SK-N-SH treated with all-trans-retinoic acid at 6 μM for 48 hours (cell line): ENCODE results near the gene GRID2IP.

Experiments
- ATAC-seq: fragments of 200-7000 bp; cut with Tn5 transposase; 3 replicates; pipeline ENCODE4 v1.9.1; 2020; ENCODE audit warnings: mild to moderate bottlenecking, moderate library complexity
- ARNTL ChIP-seq: fragments of 450-650 bp; formaldehyde crosslinking; IDR thresholded peaks from 2 replicates; pipeline ENCODE4 v1.5.0; 2020; ENCODE audit warnings: low read depth, mild to moderate bottlenecking, moderate library complexity, borderline replicate concordance
- BACH2 ChIP-seq: fragments of 250-450 bp; sonication (Bioruptor Pico); IDR thresholded peaks from 2 replicates; pipeline ENCODE4 v1.9.0; 2021; ENCODE audit warnings: mild to moderate bottlenecking, borderline replicate concordance
- CREB5 ChIP-seq: fragments of 250-450 bp; sonication (Bioruptor Pico); IDR thresholded peaks from 2 replicates; pipeline ENCODE4 v1.5.1; 2020; ENCODE audit warnings: low read depth, mild to moderate bottlenecking, moderate library complexity
- CSRNP3 ChIP-seq: fragments of 250-450 bp; sonication (Bioruptor Pico); IDR thresholded peaks from 2 replicates; pipeline ENCODE4 v1.5.1; 2021; ENCODE audit warnings: mild to moderate bottlenecking, moderate library complexity
- ESRRG ChIP-seq: fragments of 250-450 bp; sonication (Bioruptor Pico); IDR thresholded peaks from 2 replicates; pipeline ENCODE4 v1.6.1; 2021; ENCODE audit warnings: mild to moderate bottlenecking
- GLIS3 ChIP-seq: fragments of 250-450 bp; sonication (Bioruptor Pico); IDR thresholded peaks from 2 replicates; pipeline ENCODE4 v1.5.0; 2020; ENCODE audit warnings: mild to moderate bottlenecking, moderate library complexity
- ISL1 ChIP-seq: fragments of 250-450 bp; sonication (Bioruptor Pico); IDR thresholded peaks from 2 replicates; pipeline ENCODE4 v2.1.2; 2022; ENCODE audit warnings: mild to moderate bottlenecking, moderate library complexity
- OSR1 ChIP-seq: fragments of 250-450 bp; sonication (Bioruptor Pico); IDR thresholded peaks from 2 replicates; pipeline ENCODE4 v1.8.0; 2022; ENCODE audit warnings: moderate library complexity, mild to moderate bottlenecking, inconsistent platforms
- PATZ1 ChIP-seq: fragments of 250-450 bp; sonication (Bioruptor Pico); IDR thresholded peaks from 2 replicates; pipeline ENCODE4 v1.8.0; 2020; ENCODE audit warnings: mild to moderate bottlenecking, moderate library complexity, borderline replicate concordance
- POU6F1 ChIP-seq: fragments of 250-450 bp; sonication (Bioruptor Pico); IDR thresholded peaks from 2 replicates; pipeline ENCODE4 v1.8.0; 2021; ENCODE audit warnings: low read depth, mild to moderate bottlenecking, moderate library complexity, borderline replicate concordance
- RARB ChIP-seq: fragments of 250-450 bp; sonication (Bioruptor Pico); IDR thresholded peaks from 2 replicates; pipeline ENCODE4 v1.8.0; 2021; ENCODE audit warnings: mild to moderate bottlenecking, moderate library complexity
- SNAI2 ChIP-seq: fragments of 250-450 bp; sonication (Bioruptor Pico); IDR thresholded peaks from 2 replicates; pipeline ENCODE4 v1.5.0; 2020; ENCODE audit warnings: mild to moderate bottlenecking, moderate library complexity
- TCF4 ChIP-seq: fragments of 250-450 bp; sonication (Bioruptor Pico); IDR thresholded peaks from 2 replicates; pipeline ENCODE4 v1.8.0; 2021; ENCODE audit warnings: mild to moderate bottlenecking, moderate library complexity, borderline replicate concordance
- TOX ChIP-seq: fragments of 250-450 bp; sonication (Bioruptor Pico); IDR thresholded peaks from 2 replicates; pipeline ENCODE4 v1.8.0; 2021; ENCODE audit warnings: mild to moderate bottlenecking, moderate library complexity, borderline replicate concordance
- TSHZ2 ChIP-seq: fragments of 250-450 bp; sonication (Bioruptor Pico); IDR thresholded peaks from 2 replicates; pipeline ENCODE4 v1.5.0; 2020; ENCODE audit warnings: mild to moderate bottlenecking, moderate library complexity
- ZC3H10 ChIP-seq: fragments of 250-450 bp; sonication (Bioruptor Pico); IDR thresholded peaks from 2 replicates; pipeline ENCODE4 v1.5.1; 2021; ENCODE audit warnings: mild to moderate bottlenecking, moderate library complexity
- ZFP3 ChIP-seq: fragments of 250-450 bp; sonication (Bioruptor Pico); IDR thresholded peaks from 2 replicates; pipeline ENCODE4 v1.5.0; 2020; ENCODE audit warnings: mild to moderate bottlenecking, moderate library complexity
- ZFP30 ChIP-seq: fragments of 450-650 bp; formaldehyde crosslinking; IDR thresholded peaks from 2 replicates; pipeline ENCODE4 v1.5.0; 2022; ENCODE audit warnings: mild to moderate bottlenecking, moderate library complexity
- ZNF565 ChIP-seq: fragments of 450-650 bp; formaldehyde crosslinking; conservative IDR thresholded peaks from 2 replicates; pipeline ENCODE4 v1.5.0; 2020; ENCODE audit warnings: low read depth, mild to moderate bottlenecking, moderate library complexity
- ZNF70 ChIP-seq: fragments of 450-650 bp; formaldehyde crosslinking; IDR thresholded peaks from 2 replicates; pipeline ENCODE4 v1.5.0; 2020; ENCODE audit warnings: mild to moderate bottlenecking, moderate library complexity
- ZNF8 ChIP-seq: fragments of 450-650 bp; formaldehyde crosslinking; IDR thresholded peaks from 2 replicates; pipeline ENCODE4 v1.5.0; 2020; ENCODE audit warnings: mild to moderate bottlenecking, moderate library complexity

Gene GRID2IP

GRCh38 chr7:6512892-6513291 lies 38.4 kb downstream of the GRID2IP start:
- no peak for ATAC-seq
- no peak for TF ChIP-seq ISL1 (CRISPR knock-in tag)
- no peak for TF ChIP-seq ZNF70
- TF ChIP-seq GLIS3 (CRISPR knock-in tag): no peak
- no peak for TF ChIP-seq ARNTL
- TF ChIP-seq ZNF8 (CRISPR knock-in tag): no peak
- TF ChIP-seq SNAI2 (CRISPR knock-in tag): no peak
- no peak for TF ChIP-seq TCF4 (CRISPR knock-in tag)
- TF ChIP-seq ZNF565 (CRISPR knock-in tag): no peak
- TF ChIP-seq CREB5 (CRISPR knock-in tag): no peak
- no peak for TF ChIP-seq ZC3H10 (CRISPR knock-in tag)
- TF ChIP-seq ZFP30 (CRISPR knock-in tag): no peak
- no peak for TF ChIP-seq TOX (CRISPR knock-in tag)
- TF ChIP-seq POU6F1 (CRISPR knock-in tag): no peak
- no peak for TF ChIP-seq RARB (CRISPR knock-in tag)
- TF ChIP-seq PATZ1 (CRISPR knock-in tag): no peak
- TF ChIP-seq ZFP3: no peak
- no peak for TF ChIP-seq BACH2 (CRISPR knock-in tag)
- TF ChIP-seq TSHZ2 (CRISPR knock-in tag): no peak
- no peak for TF ChIP-seq OSR1 (CRISPR knock-in tag)

GRCh38 chr7:6510476-6511133 lies 40.7 kb downstream of the GRID2IP start:
- ATAC-seq: no peak
- TF ChIP-seq ISL1 (CRISPR knock-in tag) (no peak), ZC3H10 (CRISPR knock-in tag) (no peak), ESRRG (no peak), TSHZ2 (CRISPR knock-in tag) (no peak), SNAI2 (CRISPR knock-in tag) (no peak), POU6F1 (CRISPR knock-in tag) (no peak), ARNTL (no peak), BACH2 (CRISPR knock-in tag) (no peak), TCF4 (CRISPR knock-in tag) (no peak), CSRNP3 (CRISPR knock-in tag) (no peak)
